GM21529 (cell line): ENCODE measurements around the gene TTC9B.

Experiments
- ATAC-seq: cut with Tn5 transposase; IDR thresholded peaks from one replicate; pipeline ENCODE4 v1.9.1; 2021; ENCODE audit not compliant: unreplicated experiment

Gene TTC9B

GRCh38 chr19:40216013-40216776, 2.0 kb downstream of the TTC9B start:
- no peak for ATAC-seq

GRCh38 chr19:40214936-40215335, 3.2 kb downstream of the TTC9B start:
- no peak for ATAC-seq

- no peak for ATAC-seq
These were observed 4.2 kb downstream of the TTC9B start for GRCh38 chr19:40213882-40214570.

GRCh38 chr19:40213251-40213829, 4.8 kb downstream of the TTC9B start:
- ATAC-seq, result no peak

- ATAC-seq, result no peak
These were observed 7.3 kb downstream of the TTC9B start for GRCh38 chr19:40210889-40211288.

- no peak for ATAC-seq
These were observed 9.6 kb downstream of the TTC9B start for GRCh38 chr19:40208602-40209001.

GRCh38 chr19:40205760-40206159, 12.4 kb downstream of the TTC9B start:
- ATAC-seq, result no peak

- no peak for ATAC-seq
These were observed 13.8 kb downstream of the TTC9B start for GRCh38 chr19:40204381-40204780.

- no peak for ATAC-seq
These were observed 17.7 kb downstream of the TTC9B start for GRCh38 chr19:40200341-40201099.

GRCh38 chr19:40198272-40198990, 19.8 kb downstream of the TTC9B start:
- no peak for ATAC-seq

- ATAC-seq, result no peak
These were observed 24.7 kb downstream of the TTC9B start for GRCh38 chr19:40193587-40193849.

GRCh38 chr19:40192758-40193586, 25.2 kb downstream of the TTC9B start:
- ATAC-seq, result no peak

GRCh38 chr19:40191836-40192646, 26.1 kb downstream of the TTC9B start:
- peak; percentile 18 for ATAC-seq

- ATAC-seq, result peak; percentile 74
These were observed 27.0 kb downstream of the TTC9B start, which contains the start of gene MAP3K10 for GRCh38 chr19:40190891-40191835. Gene MAP3K10 (plus strand): TSS chr19:40191426. CDS start chr19:40192032, 606 bp downstream.

GRCh38 chr19:40184273-40184672, 33.9 kb downstream of the TTC9B start:
- ATAC-seq, result no peak

- no peak for ATAC-seq
These were observed 39.4 kb downstream of the TTC9B start for GRCh38 chr19:40178756-40179155.

- ATAC-seq, result no peak
These were observed 40.7 kb downstream of the TTC9B start for GRCh38 chr19:40177286-40178070.
